Measurements from ENCODE around the gene ADGRG6. TPM values are rescaled to one million over a fixed set of nuclear protein-coding genes. Genes with fewer than 3 reads are reported as not detected.

ADGRG6 gene
- polyA plus RNA-seq, 1 experiment: 25.4 TPM

GRCh38 chr6:142443102-142443501 is 141.3 kb downstream of the ADGRG6 start:
- TF ChIP-seq CTCF (IDR thresholded peaks at IDR 0.05; ENCODE audit: insufficient read depth, low read depth, low read length): no peak
- no peaks in the 10 kb centered on the region for H3K36me3 ChIP-seq (ENCODE audit: control insufficient read depth, insufficient read depth, low read length)
- no peak overlapping the region for H3K4me3 ChIP-seq (ENCODE audit: low read depth, low read length)
- ChIA-PET POLR2A (no interaction called here), CTCF (no interaction called here)
- H3K27me3 ChIP-seq (ENCODE audit: control insufficient read depth, insufficient read depth, low read length): no peaks in the 10 kb centered on the region
- DNase-seq (ENCODE audit: low read depth): no peak

- no peak for TF ChIP-seq CTCF (IDR thresholded peaks at IDR 0.05; ENCODE audit: insufficient read depth, low read depth, low read length)
- no peak overlapping the region for H3K4me3 ChIP-seq (ENCODE audit: low read depth, low read length)
- ChIA-PET POLR2A (interaction anchor here (0.6 kb wide), 1 partner anchor 12 kb away, joined by 4 read pairs; no protein-coding TSS in a partner anchor), CTCF (interaction anchor here (1.3 to 1.8 kb wide), 2 partner anchors 10 to 17 kb away, joined by 3 to 4 read pairs; no protein-coding TSS in a partner anchor)
- H3K36me3 ChIP-seq (ENCODE audit: control insufficient read depth, insufficient read depth, low read length): 0 out of 2 replicates have a peak, but pooled peaks cover 1% of the 10 kb centered on the region
- no peak for DNase-seq (ENCODE audit: low read depth)
- H3K27me3 ChIP-seq (ENCODE audit: control insufficient read depth, insufficient read depth, low read length): no peaks in the 10 kb centered on the region
These were observed 141.7 kb downstream of the ADGRG6 start for GRCh38 chr6:142443532-142443931.

- ChIA-PET CTCF (interaction anchor here (1.3 to 1.8 kb wide), 2 partner anchors 9 to 16 kb away, joined by 3 to 4 read pairs; no protein-coding TSS in a partner anchor), POLR2A (no interaction called here)
- H3K36me3 ChIP-seq (ENCODE audit: control insufficient read depth, insufficient read depth, low read length): 0 out of 2 replicates have a peak, but pooled peaks cover 1% of the 10 kb centered on the region
- no peak for TF ChIP-seq CTCF (IDR thresholded peaks at IDR 0.05; ENCODE audit: insufficient read depth, low read depth, low read length)
- DNase-seq (ENCODE audit: low read depth): no peak
- H3K4me3 ChIP-seq (ENCODE audit: low read depth, low read length): no peak overlapping the region
- no peaks in the 10 kb centered on the region for H3K27me3 ChIP-seq (ENCODE audit: control insufficient read depth, insufficient read depth, low read length)
These were observed 142.6 kb downstream of the ADGRG6 start for GRCh38 chr6:142444376-142444775.

DNA sequence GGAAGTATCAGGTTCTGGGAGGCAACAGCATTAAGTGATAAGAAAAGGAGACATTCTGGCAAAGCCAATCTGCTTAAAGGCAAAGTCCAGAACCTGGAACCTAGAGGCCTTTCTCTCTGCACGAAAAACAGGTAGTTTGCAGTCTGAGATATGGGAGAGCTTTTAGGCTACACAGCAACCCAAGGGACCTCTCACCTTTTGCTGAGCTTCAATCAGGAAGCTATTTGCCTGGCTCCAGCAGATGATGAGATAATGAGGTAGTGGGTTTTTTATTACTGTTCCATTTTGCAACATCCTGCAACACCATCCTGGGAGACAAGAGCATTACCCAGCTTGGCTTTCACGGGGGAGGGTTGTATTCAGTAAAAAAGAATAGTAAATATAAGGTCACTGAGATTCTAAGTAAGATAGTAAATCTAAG is 143.1 kb downstream of the ADGRG6 start:
- POLR2A ChIA-PET: no interaction called here
- Histone ChIP-seq H3K27me3 (ENCODE audit: control insufficient read depth, insufficient read depth, low read length) (no peaks in the 10 kb centered on the region), H3K36me3 (ENCODE audit: control insufficient read depth, insufficient read depth, low read length) (0 out of 2 replicates have a peak, but pooled peaks cover 1% of the 10 kb centered on the region), H3K4me3 (ENCODE audit: low read depth, low read length) (no peak overlapping the region)
- CTCF ChIA-PET: interaction anchor here (1.3 to 1.8 kb wide), 2 partner anchors 8 to 16 kb away, joined by 3 to 4 read pairs; no protein-coding TSS in a partner anchor
- DNase-seq (ENCODE audit: low read depth): no peak
- no peak for TF ChIP-seq CTCF (IDR thresholded peaks at IDR 0.05; ENCODE audit: insufficient read depth, low read depth, low read length)

GRCh38 chr6:142446168-142446567 is 144.4 kb downstream of the ADGRG6 start:
- ChIA-PET CTCF (no interaction called here), POLR2A (no interaction called here)
- H3K27me3 ChIP-seq (ENCODE audit: control insufficient read depth, insufficient read depth, low read length): no peaks in the 10 kb centered on the region
- no peak for DNase-seq (ENCODE audit: low read depth)
- no peak overlapping the region for H3K4me3 ChIP-seq (ENCODE audit: low read depth, low read length)
- TF ChIP-seq CTCF (IDR thresholded peaks at IDR 0.05; ENCODE audit: insufficient read depth, low read depth, low read length): no peak
- 0 out of 2 replicates have a peak, but pooled peaks cover 1% of the 10 kb centered on the region for H3K36me3 ChIP-seq (ENCODE audit: control insufficient read depth, insufficient read depth, low read length)

Data from BJ (cell line).